PC-3 (cell line): ENCODE results near the gene RPL37. TPM values are rescaled to one million over a fixed set of nuclear protein-coding genes. Genes with fewer than 3 reads are reported as not detected.
"Not testable (repeated sequence)": the region's sequence is repeated elsewhere in the genome, so short reads cannot be mapped to it uniquely, and the experiment has no call there.

Experiments
- ATAC-seq: fragments of 200-7000 bp; cut with Tn5 transposase; 2 replicates; pipeline ENCODE4 v1.9.1; 2020; ENCODE audit warnings: mild to moderate bottlenecking, moderate library complexity
- BruUV-seq: library from RNA; stranded (reverse); fragments of 400-500 nt; replicated peaks from 2 replicates; lab custom pipeline; 2021; lab: Mats Ljungman, UMichigan
- CTCF ChIA-PET: fragments of 300-600 bp; sonication (Branson Sonifier 250); formaldehyde crosslinking; loops from one replicate; lab custom pipeline; 2022; ENCODE audit warnings: antibody characterized with exemption; lab: Charles Lee
- POLR2A ChIA-PET: fragments of 300-600 bp; sonication (Branson Sonifier 250); formaldehyde crosslinking; loops from one replicate; lab custom pipeline; 2022; ENCODE audit warnings: antibody characterized with exemption; ENCODE audit not compliant: unreplicated experiment; lab: Charles Lee
- DNase-seq: peaks from one replicate; pipeline ENCODE4 v3.0.0-alpha.2; 2015
- H2AFZ ChIP-seq: fragments of 300-600 bp; sonication (generic); 2 replicates; pipeline ENCODE4 v1.6.0; 2016; ENCODE audit warnings: antibody characterized with exemption, low read length
- H3F3A ChIP-seq: fragments of 300-600 bp; sonication (generic); one replicate; pipeline ENCODE4 v1.6.0; 2017; ENCODE audit warnings: antibody characterized with exemption, low read length, control low read depth, mild to moderate bottlenecking; ENCODE audit not compliant: unreplicated experiment
- H3K27ac ChIP-seq: fragments of 300-600 bp; sonication (generic); 2 replicates; pipeline ENCODE4 v1.5.1; 2016; ENCODE audit warnings: mild to moderate bottlenecking, low read length
- H3K27me3 ChIP-seq: fragments of 300-600 bp; sonication (generic); 2 replicates; pipeline ENCODE4 v1.6.1; 2016; ENCODE audit warnings: low read length, mixed read lengths
- H3K36me3 ChIP-seq: fragments of 300-600 bp; sonication (generic); 2 replicates; pipeline ENCODE4 v1.6.1; 2016; ENCODE audit warnings: low read depth, mixed run types, low read length, mixed read lengths
- H3K4me1 ChIP-seq: fragments of 300-600 bp; sonication (generic); 2 replicates; pipeline ENCODE4 v1.5.1; 2016; ENCODE audit warnings: low read length; ENCODE audit not compliant: insufficient read depth
- H3K4me2 ChIP-seq: fragments of 300-600 bp; sonication (generic); 2 replicates; pipeline ENCODE4 v1.6.0; 2016; ENCODE audit warnings: low read length
- H3K4me3 ChIP-seq: fragments of 300-600 bp; sonication (generic); 2 replicates; pipeline ENCODE4 v1.5.1; 2016; ENCODE audit warnings: mild to moderate bottlenecking, low read length, mixed read lengths
- H3K79me2 ChIP-seq: fragments of 300-600 bp; sonication (generic); 2 replicates; pipeline ENCODE4 v1.6.1; 2017; ENCODE audit warnings: low read length, mixed read lengths
- H3K9ac ChIP-seq: fragments of 300-600 bp; sonication (generic); 2 replicates; pipeline ENCODE4 v1.6.0; 2016; ENCODE audit warnings: mild to moderate bottlenecking, low read length
- H3K9me2 ChIP-seq: fragments of 300-600 bp; sonication (generic); replicated peaks from 2 replicates; pipeline ENCODE4 v1.6.1; 2016; ENCODE audit warnings: mixed run types, low read length, mixed read lengths
- H3K9me3 ChIP-seq: fragments of 300-600 bp; sonication (generic); 2 replicates; pipeline ENCODE4 v1.6.1; 2016; ENCODE audit warnings: low read length, mixed read lengths
- H4K20me1 ChIP-seq: fragments of 300-600 bp; sonication (generic); 2 replicates; pipeline ENCODE4 v1.6.1; 2016; ENCODE audit warnings: low read length, mixed read lengths
- EZH2 ChIP-seq: fragments of 300-600 bp; sonication (generic); IDR thresholded peaks from one replicate; pipeline ENCODE4 v1.6.1; 2017; ENCODE audit warnings: antibody characterized with exemption, mild to moderate bottlenecking, low read length; ENCODE audit not compliant: unreplicated experiment
- EZH2phosphoT487 ChIP-seq: fragments of 300-600 bp; sonication (generic); IDR thresholded peaks from 2 replicates; pipeline ENCODE4 v1.6.1; 2018; ENCODE audit warnings: mild to moderate bottlenecking, antibody characterized with exemption, low read length, borderline replicate concordance
- intact Hi-C: fragments of 100-400 bp; cut with micrococcal nuclease; formaldehyde crosslinking; loops from 2 replicates; pipeline ENCODE4 v1.9.0; 2023
- total RNA-seq: library from RNA; depleted of rRNA; stranded (reverse); fragments of >200 nt; gene quantifications from 2 replicates; pipeline ENCODE4 v1.2.3, GENCODE V29; 2014
- TF ChIP-seq, protein P1 (sequence below): fragments of 300-600 bp; sonication (generic); conservative IDR thresholded peaks from 2 replicates; pipeline ENCODE4 v1.5.1; 2017; ENCODE audit warnings: antibody characterized with exemption, low read depth, mild to moderate bottlenecking, low read length

Gene RPL37
- total RNA-seq, 1 experiment from 2014 or later, result 2,823 TPM

GRCh38 chr5:40791715-40792139, 43.3 kb downstream of the RPL37 start:
- no TSS peak for BruUV-seq

GRCh38 chr5:40790947-40791593, 44.0 kb downstream of the RPL37 start:
- peak overlapping the region; percentile 47 for H3K4me3 ChIP-seq
- peak; percentile 83 for ATAC-seq
- H2AFZ ChIP-seq, result no peak overlapping the region
- H3K9ac ChIP-seq, result peak overlapping the region; percentile 51
- H3K9me2 ChIP-seq, result no peaks in the 10 kb centered on the region
- peak; percentile 64 for DNase-seq
- peaks cover 7% of the 10 kb centered on the region; the same call in 1 of the 2 replicates for H3K9me3 ChIP-seq
- no peaks in the 10 kb centered on the region for H3K27me3 ChIP-seq
- H3K4me2 ChIP-seq, result peak overlapping the region; percentile 78
- CTCF ChIA-PET, result no interaction called here
- intact Hi-C loops, result no loop called here
- peaks cover 100% of the 10 kb centered on the region for H3K79me2 ChIP-seq
- H3K4me1 ChIP-seq, result peaks cover 30% of the 10 kb centered on the region
- peaks cover 3% of the 10 kb centered on the region for H3F3A ChIP-seq
- peak overlapping the region; percentile 86 for H3K27ac ChIP-seq
- peaks cover 23% of the 10 kb centered on the region for H3K36me3 ChIP-seq
- TF ChIP-seq EZH2phosphoT487 (no peak), EZH2 (no peak)
- TF ChIP-seq, protein P1, sequence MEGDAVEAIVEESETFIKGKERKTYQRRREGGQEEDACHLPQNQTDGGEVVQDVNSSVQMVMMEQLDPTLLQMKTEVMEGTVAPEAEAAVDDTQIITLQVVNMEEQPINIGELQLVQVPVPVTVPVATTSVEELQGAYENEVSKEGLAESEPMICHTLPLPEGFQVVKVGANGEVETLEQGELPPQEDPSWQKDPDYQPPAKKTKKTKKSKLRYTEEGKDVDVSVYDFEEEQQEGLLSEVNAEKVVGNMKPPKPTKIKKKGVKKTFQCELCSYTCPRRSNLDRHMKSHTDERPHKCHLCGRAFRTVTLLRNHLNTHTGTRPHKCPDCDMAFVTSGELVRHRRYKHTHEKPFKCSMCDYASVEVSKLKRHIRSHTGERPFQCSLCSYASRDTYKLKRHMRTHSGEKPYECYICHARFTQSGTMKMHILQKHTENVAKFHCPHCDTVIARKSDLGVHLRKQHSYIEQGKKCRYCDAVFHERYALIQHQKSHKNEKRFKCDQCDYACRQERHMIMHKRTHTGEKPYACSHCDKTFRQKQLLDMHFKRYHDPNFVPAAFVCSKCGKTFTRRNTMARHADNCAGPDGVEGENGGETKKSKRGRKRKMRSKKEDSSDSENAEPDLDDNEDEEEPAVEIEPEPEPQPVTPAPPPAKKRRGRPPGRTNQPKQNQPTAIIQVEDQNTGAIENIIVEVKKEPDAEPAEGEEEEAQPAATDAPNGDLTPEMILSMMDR, result no peak
- BruUV-seq, result no TSS peak
- POLR2A ChIA-PET, result interaction anchor here (0.6 kb wide), 1 partner anchor 33 kb away, joined by 4 read pairs; no protein-coding TSS in a partner anchor
- H4K20me1 ChIP-seq, result peaks cover 44% of the 10 kb centered on the region

More at GRCh38 chr5:40791715-40792139, 43.3 kb downstream of the RPL37 start:
- Histone ChIP-seq H3K79me2 (peaks cover 100% of the 10 kb centered on the region), H2AFZ (no peak overlapping the region), H3K9me2 (no peaks in the 10 kb centered on the region), H3F3A (peaks cover 3% of the 10 kb centered on the region), H3K27me3 (no peaks in the 10 kb centered on the region), H3K27ac (peak overlapping the region; percentile 86), H3K4me2 (peak overlapping the region; percentile 78), H4K20me1 (peaks cover 50% of the 10 kb centered on the region), H3K36me3 (peaks cover 20% of the 10 kb centered on the region), H3K9me3 (peaks cover 7% of the 10 kb centered on the region; the same call in 1 of the 2 replicates), H3K9ac (peak overlapping the region; percentile 51), H3K4me3 (peak overlapping the region; percentile 47), H3K4me1 (peaks cover 36% of the 10 kb centered on the region)
- ChIA-PET POLR2A (interaction anchor here (0.6 kb wide), 1 partner anchor 33 kb away, joined by 4 read pairs; no protein-coding TSS in a partner anchor), CTCF (no interaction called here)
- no peak for TF ChIP-seq EZH2
- TF ChIP-seq, protein P1, result no peak
- no peak for TF ChIP-seq EZH2phosphoT487
- intact Hi-C loops, result no loop called here
- DNase-seq (peak; percentile 48), ATAC-seq (peak; percentile 75)

GRCh38 chr5:40788941-40789340, 46.1 kb downstream of the RPL37 start:
- H4K20me1 ChIP-seq, result peaks cover 38% of the 10 kb centered on the region
- H2AFZ ChIP-seq, H3K9ac ChIP-seq, H3F3A ChIP-seq, H3K9me3 ChIP-seq, H3K27me3 ChIP-seq, intact Hi-C loops, ATAC-seq, POLR2A ChIA-PET, CTCF ChIA-PET, H3K27ac ChIP-seq, H3K4me3 ChIP-seq, H3K9me2 ChIP-seq, BruUV-seq, H3K4me2 ChIP-seq, DNase-seq: not testable (repeated sequence)
- peaks cover 28% of the 10 kb centered on the region for H3K4me1 ChIP-seq
- peaks cover 99% of the 10 kb centered on the region for H3K79me2 ChIP-seq
- peaks cover 18% of the 10 kb centered on the region for H3K36me3 ChIP-seq
